LNCaP clone FGC (cell line): ENCODE data around the gene KCNN2.

Experiments
- DNase-seq: peaks from one replicate; pipeline ENCODE4 v3.0.0-alpha.2; 2011; ENCODE audit warnings: low read depth
- H3K4me3 ChIP-seq: 2 replicates; pipeline ENCODE4 v1.5.1; 2011; ENCODE audit warnings: mild to moderate bottlenecking, low read depth, low read length, control low read depth
- CTCF ChIP-seq: IDR thresholded peaks from 2 replicates; pipeline ENCODE4 v1.5.1; 2012; ENCODE audit warnings: mild to moderate bottlenecking; ENCODE audit not compliant: control insufficient read depth, insufficient read depth; ENCODE audit errors: extremely low read depth

Gene KCNN2

GRCh38 chr5:114448481-114448880, 86.6 kb downstream of the KCNN2 start:
- TF ChIP-seq CTCF: no peak
- H3K4me3 ChIP-seq: peak overlapping the region; percentile 2; the same call in 1 of the 2 replicates
- DNase-seq: no peak

- TF ChIP-seq CTCF: peak; percentile 90
- no peak for DNase-seq
- H3K4me3 ChIP-seq: no peak overlapping the region
Observed at GRCh38 chr5:114449860-114450421, 88.1 kb downstream of the KCNN2 start.

GRCh38 chr5:114450437-114450836, 88.6 kb downstream of the KCNN2 start:
- DNase-seq: no peak
- H3K4me3 ChIP-seq: no peak overlapping the region
- no peak for TF ChIP-seq CTCF

- TF ChIP-seq CTCF: no peak
- DNase-seq: no peak
- H3K4me3 ChIP-seq: no peak overlapping the region
Observed at GRCh38 chr5:114458726-114459125, 96.9 kb downstream of the KCNN2 start.

GRCh38 chr5:114467171-114467570, 105.3 kb downstream of the KCNN2 start:
- TF ChIP-seq CTCF: no peak
- H3K4me3 ChIP-seq: no peak overlapping the region
- DNase-seq: no peak

GRCh38 chr5:114467729-114468128, 105.9 kb downstream of the KCNN2 start:
- no peak for TF ChIP-seq CTCF
- peak; percentile 70 for DNase-seq
- no peak overlapping the region for H3K4me3 ChIP-seq

- no peak for TF ChIP-seq CTCF
- no peak overlapping the region for H3K4me3 ChIP-seq
- DNase-seq: no peak
Observed at GRCh38 chr5:114469372-114469771, 107.5 kb downstream of the KCNN2 start.
